ENCODE data around the gene MEF2D. TPM values are rescaled to one million over a fixed set of nuclear protein-coding genes. Genes with fewer than 3 reads are reported as not detected.

Gene MEF2D
- total RNA-seq, 1 donor from 2014 or later, result 56.6 TPM

DNA sequence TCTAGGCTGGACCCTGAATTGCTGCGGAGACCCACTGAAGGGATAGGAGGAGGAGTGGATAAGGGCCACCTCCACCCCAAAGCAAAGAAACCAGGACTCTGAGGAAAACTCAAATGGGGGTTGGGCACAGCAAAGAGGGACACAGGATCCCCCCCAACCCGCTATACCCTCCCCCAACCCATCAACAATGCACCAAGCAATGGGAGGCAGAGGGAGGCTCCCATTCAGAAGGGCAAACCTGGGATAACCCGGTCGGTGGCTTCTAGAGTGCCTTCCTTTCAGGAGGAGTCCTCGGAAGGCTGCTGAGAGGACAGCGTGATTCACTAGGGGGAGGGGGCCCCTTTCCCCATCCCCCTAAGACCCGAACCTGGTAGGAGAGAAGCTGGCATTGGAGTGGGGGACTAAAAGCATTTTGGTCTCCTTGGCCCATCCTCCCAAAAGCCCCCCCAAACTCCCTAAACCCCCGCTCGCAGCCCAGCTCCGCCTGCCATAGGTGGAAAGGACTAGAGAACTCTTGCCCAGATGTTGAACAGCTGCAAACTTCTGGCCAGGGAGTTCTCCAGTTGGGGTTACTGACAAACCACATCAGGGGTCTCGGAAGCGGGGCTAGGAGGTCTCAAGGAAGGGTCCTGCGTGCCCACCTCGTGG lies 1.3 kb downstream of the MEF2D start:
- no peaks in the 10 kb centered on the region for H3K36me3 ChIP-seq (ENCODE audit: insufficient read depth, low read length)
- H3K27ac ChIP-seq (ENCODE audit: low read depth, low read length), result peak overlapping the region; percentile 72
- H4K20me1 ChIP-seq (ENCODE audit: insufficient read depth, low read length), result peaks cover 54% of the 10 kb centered on the region
- no peaks in the 10 kb centered on the region for H3K9me3 ChIP-seq (ENCODE audit: insufficient read depth, low read depth, low read length)
- H3K4me3 ChIP-seq (ENCODE audit: insufficient read depth, low read depth, low read length), result peak overlapping the region; percentile 91
- H3K36me3 Mint-ChIP-seq (ENCODE audit: low read depth, unreplicated experiment), result peaks cover 5% of the 10 kb centered on the region
- H3K27me3 Mint-ChIP-seq (ENCODE audit: low read depth, unreplicated experiment), result no peaks in the 10 kb centered on the region
- TF ChIP-seq, protein P1, sequence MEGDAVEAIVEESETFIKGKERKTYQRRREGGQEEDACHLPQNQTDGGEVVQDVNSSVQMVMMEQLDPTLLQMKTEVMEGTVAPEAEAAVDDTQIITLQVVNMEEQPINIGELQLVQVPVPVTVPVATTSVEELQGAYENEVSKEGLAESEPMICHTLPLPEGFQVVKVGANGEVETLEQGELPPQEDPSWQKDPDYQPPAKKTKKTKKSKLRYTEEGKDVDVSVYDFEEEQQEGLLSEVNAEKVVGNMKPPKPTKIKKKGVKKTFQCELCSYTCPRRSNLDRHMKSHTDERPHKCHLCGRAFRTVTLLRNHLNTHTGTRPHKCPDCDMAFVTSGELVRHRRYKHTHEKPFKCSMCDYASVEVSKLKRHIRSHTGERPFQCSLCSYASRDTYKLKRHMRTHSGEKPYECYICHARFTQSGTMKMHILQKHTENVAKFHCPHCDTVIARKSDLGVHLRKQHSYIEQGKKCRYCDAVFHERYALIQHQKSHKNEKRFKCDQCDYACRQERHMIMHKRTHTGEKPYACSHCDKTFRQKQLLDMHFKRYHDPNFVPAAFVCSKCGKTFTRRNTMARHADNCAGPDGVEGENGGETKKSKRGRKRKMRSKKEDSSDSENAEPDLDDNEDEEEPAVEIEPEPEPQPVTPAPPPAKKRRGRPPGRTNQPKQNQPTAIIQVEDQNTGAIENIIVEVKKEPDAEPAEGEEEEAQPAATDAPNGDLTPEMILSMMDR (IDR thresholded peaks at IDR 0.05; ENCODE audit: insufficient read depth, low read depth, low read length), result no peak
- DNase-seq (ENCODE audit: low read depth) (no peak), FAIRE-seq (no peak)
- H3K27ac Mint-ChIP-seq (ENCODE audit: unreplicated experiment), result peak overlapping the region; percentile 80
- peaks cover 70% of the 10 kb centered on the region for H3K4me1 ChIP-seq (ENCODE audit: insufficient read depth, low read length)
- no peaks in the 10 kb centered on the region for H3K9me3 Mint-ChIP-seq (ENCODE audit: unreplicated experiment)
- peak overlapping the region; percentile 98 for H3K4me2 ChIP-seq (ENCODE audit: low read length)
- peak overlapping the region; percentile 91 for H3K4me3 Mint-ChIP-seq (ENCODE audit: unreplicated experiment)
- H3K27me3 ChIP-seq (ENCODE audit: insufficient read depth, low read length), result no peaks in the 10 kb centered on the region
- H3K9ac ChIP-seq (ENCODE audit: low read length), result peak overlapping the region; percentile 98
- peaks cover 62% of the 10 kb centered on the region for H3K79me2 ChIP-seq (ENCODE audit: insufficient read depth, low read length)
- peaks cover 55% of the 10 kb centered on the region for H3K4me1 Mint-ChIP-seq (ENCODE audit: low read depth, unreplicated experiment)
- H2AFZ ChIP-seq (ENCODE audit: low read depth, low read length), result no peak overlapping the region

- Histone ChIP-seq H3K9ac (ENCODE audit: low read length) (peak overlapping the region; percentile 98), H2AFZ (ENCODE audit: low read depth, low read length) (no peak overlapping the region), H3K27me3 (ENCODE audit: insufficient read depth, low read length) (no peaks in the 10 kb centered on the region), H3K9me3 (ENCODE audit: insufficient read depth, low read depth, low read length) (no peaks in the 10 kb centered on the region), H3K36me3 (ENCODE audit: insufficient read depth, low read length) (no peaks in the 10 kb centered on the region), H4K20me1 (ENCODE audit: insufficient read depth, low read length) (peaks cover 61% of the 10 kb centered on the region), H3K4me3 (ENCODE audit: insufficient read depth, low read depth, low read length) (peak overlapping the region; percentile 91), H3K27ac (ENCODE audit: low read depth, low read length) (peak overlapping the region; percentile 72), H3K4me2 (ENCODE audit: low read length) (peak overlapping the region; percentile 98), H3K4me1 (ENCODE audit: insufficient read depth, low read length) (peaks cover 63% of the 10 kb centered on the region), H3K79me2 (ENCODE audit: insufficient read depth, low read length) (peaks cover 69% of the 10 kb centered on the region)
- H3K9me3 Mint-ChIP-seq (ENCODE audit: unreplicated experiment), result no peaks in the 10 kb centered on the region
- TF ChIP-seq, protein P1 (IDR thresholded peaks at IDR 0.05; ENCODE audit: insufficient read depth, low read depth, low read length), result no peak
- no peak for TF ChIP-seq EZH2 (IDR thresholded peaks at IDR 0.05; ENCODE audit: insufficient read depth, low read length)
- H3K4me3 Mint-ChIP-seq (ENCODE audit: unreplicated experiment), result peak overlapping the region; percentile 91
- H3K27ac Mint-ChIP-seq (ENCODE audit: unreplicated experiment), result peak overlapping the region; percentile 83
- H3K36me3 Mint-ChIP-seq (ENCODE audit: low read depth, unreplicated experiment), result peaks cover 5% of the 10 kb centered on the region
- H3K27me3 Mint-ChIP-seq (ENCODE audit: low read depth, unreplicated experiment), result no peaks in the 10 kb centered on the region
- peaks cover 52% of the 10 kb centered on the region for H3K4me1 Mint-ChIP-seq (ENCODE audit: low read depth, unreplicated experiment)
- FAIRE-seq (no peak), DNase-seq (ENCODE audit: low read depth) (peak; percentile 48)
Measured at GRCh38 chr1:156498432-156499193, 2.0 kb downstream of the MEF2D start.
